HFFc6 (cell line): Measurements from ENCODE around the gene STAT1. TPM values are rescaled to one million over a fixed set of nuclear protein-coding genes. Genes with fewer than 3 reads are reported as not detected.

ENCODE experiments used
- DNase-seq: peaks from one replicate; pipeline ENCODE4 v3.0.0-alpha.2; 2018
- H3K27ac Mint-ChIP-seq: 2 replicates; pipeline ENCODE4 v1.8.0; 2020; ENCODE audit warnings: mild to moderate bottlenecking, mixed read lengths
- H3K27me3 Mint-ChIP-seq: 2 replicates; pipeline ENCODE4 v1.8.0; 2021; ENCODE audit warnings: mild to moderate bottlenecking, moderate library complexity, mixed read lengths; ENCODE audit not compliant: insufficient read depth
- H3K36me3 Mint-ChIP-seq: 2 replicates; pipeline ENCODE4 v1.8.0; 2021; ENCODE audit warnings: low read depth, mixed read lengths
- H3K4me1 Mint-ChIP-seq: 2 replicates; pipeline ENCODE4 v1.8.0; 2020; ENCODE audit warnings: low read depth, mixed read lengths
- H3K4me3 Mint-ChIP-seq: 2 replicates; pipeline ENCODE4 v1.8.0; 2020; ENCODE audit warnings: mild to moderate bottlenecking, moderate library complexity, mixed read lengths
- H3K9me3 Mint-ChIP-seq: 2 replicates; pipeline ENCODE4 v1.8.0; 2020; ENCODE audit warnings: mild to moderate bottlenecking, mixed read lengths
- total RNA-seq, 6 experiments: library from RNA; stranded (reverse); fragmentation: NEBNext Ultra II Directional; extraction: Animal tissue kit (Norgen Biotek cat#: 25700); gene quantifications; 2 replicates in 1 of 6; 3 replicates in 5 of 6; pipeline ENCODE4 v1.2.3, GENCODE V29; 2021
- TF ChIP-seq, protein P1 (sequence below): fragments of 200-600 bp; sonication (generic); IDR thresholded peaks from 2 replicates; pipeline ENCODE4 v1.5.0; 2021; ENCODE audit warnings: antibody characterized with exemption, mild to moderate bottlenecking

STAT1 gene
- total RNA-seq, 6 experiments from 2014 or later = 91.6 to 154 (median 138) TPM

DNA sequence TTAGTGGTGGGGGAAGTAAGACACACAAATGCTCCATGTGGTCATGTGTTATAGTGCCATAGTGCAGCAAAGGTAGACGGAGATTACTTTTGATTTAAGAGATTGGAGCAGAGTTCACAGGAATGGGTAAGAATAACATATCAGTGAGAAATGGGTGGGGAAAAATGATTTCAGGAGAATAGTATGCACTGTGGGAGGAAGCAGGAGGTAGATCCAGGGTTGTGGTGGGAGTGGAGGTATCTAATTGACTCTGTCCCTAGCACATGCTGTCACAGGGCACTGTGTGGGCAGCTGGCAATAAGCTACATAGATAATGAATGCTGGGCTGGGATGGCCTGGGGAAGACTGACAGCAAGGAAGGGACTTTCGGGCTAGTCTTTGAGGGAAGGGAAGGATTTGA lies 65.3 kb downstream of the STAT1 start:
- TF ChIP-seq, protein P1, sequence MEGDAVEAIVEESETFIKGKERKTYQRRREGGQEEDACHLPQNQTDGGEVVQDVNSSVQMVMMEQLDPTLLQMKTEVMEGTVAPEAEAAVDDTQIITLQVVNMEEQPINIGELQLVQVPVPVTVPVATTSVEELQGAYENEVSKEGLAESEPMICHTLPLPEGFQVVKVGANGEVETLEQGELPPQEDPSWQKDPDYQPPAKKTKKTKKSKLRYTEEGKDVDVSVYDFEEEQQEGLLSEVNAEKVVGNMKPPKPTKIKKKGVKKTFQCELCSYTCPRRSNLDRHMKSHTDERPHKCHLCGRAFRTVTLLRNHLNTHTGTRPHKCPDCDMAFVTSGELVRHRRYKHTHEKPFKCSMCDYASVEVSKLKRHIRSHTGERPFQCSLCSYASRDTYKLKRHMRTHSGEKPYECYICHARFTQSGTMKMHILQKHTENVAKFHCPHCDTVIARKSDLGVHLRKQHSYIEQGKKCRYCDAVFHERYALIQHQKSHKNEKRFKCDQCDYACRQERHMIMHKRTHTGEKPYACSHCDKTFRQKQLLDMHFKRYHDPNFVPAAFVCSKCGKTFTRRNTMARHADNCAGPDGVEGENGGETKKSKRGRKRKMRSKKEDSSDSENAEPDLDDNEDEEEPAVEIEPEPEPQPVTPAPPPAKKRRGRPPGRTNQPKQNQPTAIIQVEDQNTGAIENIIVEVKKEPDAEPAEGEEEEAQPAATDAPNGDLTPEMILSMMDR = no peak
- DNase-seq = peak; percentile 52
- peaks cover 15% of the 10 kb centered on the region for H3K27me3 Mint-ChIP-seq

DNA sequence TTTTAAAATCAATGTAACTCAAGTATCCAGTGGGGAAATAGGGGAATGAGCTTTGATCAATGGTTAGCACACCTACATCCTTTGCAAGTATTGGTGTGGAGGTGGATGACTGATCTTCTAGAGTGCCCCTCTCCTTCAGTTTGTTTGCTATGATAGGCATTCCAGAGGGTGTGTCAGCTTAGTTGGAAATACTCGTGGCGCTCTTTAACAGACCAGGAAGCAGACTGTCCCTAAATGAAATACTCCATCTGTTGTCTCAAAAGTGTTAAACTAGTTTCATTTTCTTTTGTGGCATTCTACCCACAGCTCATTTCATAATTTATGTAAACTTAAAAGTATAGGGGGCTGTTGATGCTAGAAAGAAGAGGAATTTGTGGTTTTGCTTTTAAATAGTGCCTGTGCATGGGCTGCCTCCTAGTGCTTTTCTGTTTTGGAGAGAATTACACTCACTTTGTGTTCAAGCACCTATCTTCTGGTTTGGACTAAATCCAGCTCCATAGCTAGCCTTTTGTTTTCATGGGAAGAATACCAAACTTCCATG lies 66.2 kb downstream of the STAT1 start:
- no peaks in the 10 kb centered on the region for H3K4me1 Mint-ChIP-seq
- H3K36me3 Mint-ChIP-seq = no peaks in the 10 kb centered on the region
- no peaks in the 10 kb centered on the region; the same call in 1 of the 2 replicates for H3K9me3 Mint-ChIP-seq
- peaks cover 14% of the 10 kb centered on the region for H3K27me3 Mint-ChIP-seq
- TF ChIP-seq, protein P1 = 0 out of 2 replicates have a peak, but pooled peaks have one; percentile 8
- DNase-seq = peak; percentile 57
- H3K4me3 Mint-ChIP-seq = no peak overlapping the region; the same call in 1 of the 2 replicates
- H3K27ac Mint-ChIP-seq = peak overlapping the region; percentile 77

More for the DNA sequence above, 65.3 kb downstream of the STAT1 start:
- H3K4me1 Mint-ChIP-seq = no peaks in the 10 kb centered on the region
- no peak overlapping the region for H3K27ac Mint-ChIP-seq
- H3K36me3 Mint-ChIP-seq = no peaks in the 10 kb centered on the region
- no peak overlapping the region for H3K4me3 Mint-ChIP-seq
- H3K9me3 Mint-ChIP-seq = no peaks in the 10 kb centered on the region; the same call in 1 of the 2 replicates

DNA sequence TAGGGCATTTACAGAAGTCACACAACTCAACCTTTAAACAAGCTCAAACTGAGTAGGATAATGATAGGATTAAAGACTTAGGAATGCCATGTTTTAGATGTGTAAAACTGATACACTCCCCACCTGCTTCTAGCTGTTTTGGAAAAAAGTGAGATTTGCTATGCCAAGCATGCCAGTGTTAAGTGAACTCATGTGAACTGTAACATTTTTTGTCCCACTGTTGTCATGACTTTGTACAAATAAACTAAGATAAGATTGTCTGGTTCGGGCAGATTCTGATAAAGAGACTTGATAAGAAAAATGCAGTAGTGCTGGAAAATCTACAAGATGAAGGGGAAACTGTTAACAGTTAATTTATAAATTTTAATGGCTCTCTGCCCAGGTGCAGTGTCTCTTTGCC lies 66.8 kb downstream of the STAT1 start:
- H3K27me3 Mint-ChIP-seq = peaks cover 14% of the 10 kb centered on the region
- no peaks in the 10 kb centered on the region; the same call in 1 of the 2 replicates for H3K9me3 Mint-ChIP-seq
- no peaks in the 10 kb centered on the region for H3K36me3 Mint-ChIP-seq
- H3K27ac Mint-ChIP-seq = peak overlapping the region; percentile 77
- TF ChIP-seq, protein P1 = no peak
- peak; percentile 62 for DNase-seq
- no peak overlapping the region; the same call in 1 of the 2 replicates for H3K4me3 Mint-ChIP-seq
- no peaks in the 10 kb centered on the region for H3K4me1 Mint-ChIP-seq

DNA sequence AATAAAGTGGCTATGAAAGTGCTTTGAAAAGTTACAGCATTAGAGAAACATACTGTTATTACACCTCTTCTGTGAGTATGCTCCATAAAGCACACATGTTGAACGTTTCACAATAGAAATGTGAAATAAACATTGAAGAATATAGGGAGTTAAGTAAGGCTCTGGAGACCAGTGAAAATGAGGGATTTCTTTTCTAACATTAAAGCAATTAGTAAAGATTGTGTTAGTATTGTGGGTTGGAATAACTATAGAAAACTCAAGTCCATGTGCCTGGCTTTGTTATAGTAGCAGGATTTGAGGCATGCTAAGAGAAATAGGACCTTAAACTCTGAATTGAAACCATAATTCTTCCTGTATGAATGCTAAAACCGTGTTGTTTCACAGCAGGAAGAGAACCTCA lies 70.3 kb downstream of the STAT1 start:
- no peak for DNase-seq
- H3K9me3 Mint-ChIP-seq = no peaks in the 10 kb centered on the region; the same call in 1 of the 2 replicates
- H3K4me1 Mint-ChIP-seq = peaks cover 7% of the 10 kb centered on the region
- no peaks in the 10 kb centered on the region for H3K36me3 Mint-ChIP-seq
- H3K4me3 Mint-ChIP-seq = no peak overlapping the region; the same call in 1 of the 2 replicates
- H3K27ac Mint-ChIP-seq = peak overlapping the region; percentile 14; the same call in 1 of the 2 replicates
- H3K27me3 Mint-ChIP-seq = peaks cover 8% of the 10 kb centered on the region
- TF ChIP-seq, protein P1 = no peak

DNA sequence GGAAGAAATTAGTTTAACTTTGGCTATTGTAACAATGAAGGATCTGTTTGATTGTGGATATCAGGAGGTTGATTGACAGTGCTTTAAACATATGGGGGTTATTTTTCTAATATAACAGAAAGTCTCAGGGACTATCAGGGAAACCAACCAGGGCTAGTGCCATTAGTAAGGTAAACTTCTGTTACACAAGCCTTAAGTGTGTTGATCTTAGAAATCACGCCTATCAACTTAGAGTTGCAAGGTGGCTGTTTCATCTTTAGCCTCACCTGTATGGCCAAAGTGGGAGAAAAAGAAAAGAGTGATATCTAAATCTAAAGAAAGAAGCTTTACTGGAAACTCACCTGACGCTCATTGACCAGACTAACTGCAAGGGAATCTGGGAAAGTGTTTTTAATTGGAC lies 71.3 kb downstream of the STAT1 start:
- no peaks in the 10 kb centered on the region for H3K36me3 Mint-ChIP-seq
- H3K27ac Mint-ChIP-seq = no peak overlapping the region
- no peak for DNase-seq
- H3K9me3 Mint-ChIP-seq = no peaks in the 10 kb centered on the region; the same call in 1 of the 2 replicates
- peaks cover 8% of the 10 kb centered on the region for H3K27me3 Mint-ChIP-seq
- H3K4me1 Mint-ChIP-seq = peaks cover 13% of the 10 kb centered on the region
- H3K4me3 Mint-ChIP-seq = no peak overlapping the region
- TF ChIP-seq, protein P1 = no peak
